GM18861 (cell line): ENCODE results near the gene PPP1R7.

Experiments used
- ATAC-seq: cut with Tn5 transposase; IDR thresholded peaks from one replicate; pipeline ENCODE4 v1.9.1; 2021; ENCODE audit not compliant: unreplicated experiment

PPP1R7 gene

DNA sequence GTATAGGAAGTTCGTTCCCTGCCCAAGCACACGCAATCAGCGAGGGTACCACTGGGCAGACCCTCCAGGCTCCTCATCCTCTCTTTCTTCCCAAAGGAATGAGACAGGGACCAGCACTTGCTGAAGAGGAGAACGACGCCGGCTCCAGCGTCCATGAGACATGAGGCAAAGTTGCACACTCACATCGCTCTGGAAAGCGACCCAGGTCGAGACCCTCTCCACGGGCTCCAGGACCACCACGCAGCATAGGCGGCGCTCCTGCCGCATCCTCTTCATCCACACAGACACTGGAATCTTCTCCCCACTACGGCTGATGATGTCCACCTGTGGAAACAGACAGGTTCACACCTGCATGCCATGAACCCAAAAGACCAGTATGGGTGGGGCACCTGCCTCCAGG is 11.8 kb upstream of the PPP1R7 start:
- ATAC-seq = no peak

DNA sequence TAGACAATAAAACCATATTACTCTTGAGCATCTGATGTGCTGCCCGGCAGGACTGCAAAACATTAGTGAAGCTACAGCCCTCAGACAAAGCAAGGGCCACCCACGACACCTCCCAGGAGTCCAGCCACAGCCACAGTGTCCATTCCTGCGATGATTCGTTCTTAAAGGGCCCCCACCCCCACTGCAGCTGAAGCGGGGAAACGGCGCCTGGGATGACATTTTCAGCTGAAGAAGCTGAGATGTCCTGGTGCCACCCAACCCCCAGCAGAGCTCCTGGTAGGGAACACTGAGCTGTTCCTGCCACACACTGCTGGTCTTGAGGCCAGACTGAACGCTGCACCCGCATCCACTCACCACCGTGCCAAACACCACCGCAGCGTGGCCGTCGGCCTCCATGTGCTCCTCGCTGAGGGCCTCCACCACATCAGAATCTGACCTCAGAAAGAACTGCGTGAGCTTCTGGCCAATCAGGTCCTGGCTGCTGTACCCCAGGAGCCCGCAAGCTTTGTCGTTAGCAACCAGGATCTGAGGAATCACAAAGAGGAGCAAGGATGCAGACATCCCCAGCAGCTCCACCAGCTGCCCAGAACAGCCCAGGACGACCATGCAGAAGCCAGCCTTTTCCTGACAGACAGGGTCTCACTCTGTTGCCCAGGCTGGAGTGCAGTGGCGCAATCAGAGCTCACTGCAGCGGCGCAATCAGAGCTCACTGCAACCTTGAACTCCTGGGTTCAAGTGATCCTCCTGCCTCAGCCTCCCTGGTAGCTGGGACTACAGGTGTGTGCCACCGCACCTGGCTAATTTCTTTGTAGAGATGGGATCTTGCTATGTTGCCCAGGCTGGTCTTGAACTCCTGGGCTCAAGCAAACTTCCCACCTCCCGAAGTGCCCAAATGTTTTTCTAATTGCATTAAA is 10.5 kb upstream of the PPP1R7 start:
- ATAC-seq = no peak

DNA sequence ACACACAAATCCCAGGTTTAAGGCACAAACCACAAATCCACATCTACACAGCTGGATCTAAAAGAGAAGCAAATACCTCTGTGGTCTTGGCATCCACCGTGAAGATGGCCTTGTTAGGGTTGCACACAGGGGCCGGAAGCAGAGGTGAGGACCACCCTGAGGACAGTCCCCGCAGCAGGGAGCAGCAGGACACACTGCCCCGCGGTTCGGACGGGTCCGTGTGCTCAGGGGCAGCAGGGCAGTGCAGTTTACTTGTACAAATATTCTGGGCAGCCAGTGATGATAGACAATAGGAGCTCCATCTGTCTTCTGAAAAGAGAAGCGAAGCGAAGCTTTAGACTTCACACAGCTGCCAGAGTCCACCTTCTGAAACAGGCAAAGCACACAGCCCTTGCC is 9.8 kb upstream of the PPP1R7 start:
- ATAC-seq = no peak

DNA sequence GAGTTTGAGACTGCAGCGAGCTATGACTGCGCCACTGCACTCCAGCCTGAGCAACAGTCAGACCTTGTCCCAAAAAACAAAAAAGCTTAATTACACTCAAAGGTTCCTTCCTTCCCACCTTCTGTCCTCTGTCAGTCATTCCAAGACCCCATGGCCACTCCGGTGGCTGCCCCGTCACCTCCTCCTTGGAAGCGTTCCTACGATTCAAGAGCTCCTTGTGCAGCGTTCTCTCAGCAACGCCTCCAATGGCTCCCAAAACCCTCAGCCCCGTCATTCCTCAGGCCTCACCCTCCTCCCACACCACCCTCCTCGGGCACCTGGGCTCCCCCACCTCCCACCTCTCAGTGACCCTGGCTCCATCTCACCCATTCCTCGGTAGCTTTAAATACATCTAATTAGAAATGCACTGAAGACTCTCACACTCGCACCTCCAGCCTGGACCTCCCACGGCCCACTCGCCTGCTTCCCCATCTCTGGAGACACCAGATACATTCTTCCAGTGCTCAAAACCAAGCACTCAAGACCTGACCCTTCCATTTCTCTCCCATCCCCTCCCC is 9.0 kb upstream of the PPP1R7 start:
- ATAC-seq = no peak

DNA sequence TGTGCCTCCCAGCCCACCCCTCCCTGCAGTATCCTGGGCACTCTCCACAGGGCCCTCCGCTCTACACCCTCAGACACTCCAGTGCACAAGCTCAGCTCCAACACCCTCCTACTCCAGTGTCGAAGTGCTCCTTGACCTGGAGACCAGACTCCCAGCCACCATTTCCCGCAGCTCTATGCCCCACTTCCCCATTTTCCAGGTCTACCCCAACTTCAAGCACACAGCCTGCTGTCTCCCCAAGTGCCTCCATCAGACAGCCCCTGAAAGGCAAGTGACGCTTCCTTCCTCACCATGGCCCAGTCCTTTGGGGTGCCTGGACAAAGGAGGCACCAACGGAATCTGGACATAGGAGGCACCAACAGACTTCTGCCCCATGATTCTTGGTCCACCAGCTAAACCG is 8.2 kb upstream of the PPP1R7 start:
- ATAC-seq = no peak

- ATAC-seq = no peak
Observed at GRCh38 chr2:241142593-241142992, 7.7 kb upstream of the PPP1R7 start.

GRCh38 chr2:241146286-241146685 is 4.0 kb upstream of the PPP1R7 start:
- ATAC-seq = no peak

- ATAC-seq = no peak
Observed at GRCh38 chr2:241147336-241147735, 2.9 kb upstream of the PPP1R7 start.

DNA sequence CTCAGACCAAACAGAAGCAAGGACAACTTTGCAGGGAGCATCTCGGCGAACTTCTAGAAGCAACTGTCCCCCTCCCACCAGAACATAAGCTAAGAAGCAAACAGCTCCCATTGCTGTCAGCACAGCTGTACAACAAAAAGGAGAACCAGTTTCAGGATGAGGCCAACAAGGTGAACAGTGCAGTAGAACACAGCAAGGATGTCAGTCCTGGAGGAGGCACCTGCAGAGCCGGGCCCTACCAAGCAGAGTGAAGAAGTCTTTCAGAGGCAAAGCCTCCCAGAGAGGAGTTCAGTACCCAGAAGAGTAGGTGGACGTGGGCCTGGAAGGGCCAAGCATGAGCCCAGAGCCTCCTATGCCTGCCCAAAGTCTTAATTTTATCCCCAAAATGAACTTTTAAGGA is 2.0 kb upstream of the PPP1R7 start:
- no peak for ATAC-seq

GRCh38 chr2:241148891-241149674 is 1.2 kb upstream of the PPP1R7 start, which contains the start of gene PASK:
Gene PASK (minus strand): TSS chr2:241149472. CDS start chr2:241143032, 6,440 bp downstream.
- ATAC-seq = peak; percentile 62

- peak; percentile 2 for ATAC-seq
Observed at GRCh38 chr2:241149675-241149924, 667 bp upstream of the PPP1R7 start.

GRCh38 chr2:241150660-241151530 is 628 bp downstream of the PPP1R7 start:
- no peak for ATAC-seq

- ATAC-seq = no peak
Observed at GRCh38 chr2:241151934-241152660, 1.8 kb downstream of the PPP1R7 start.

GRCh38 chr2:241153616-241154015 is 3.3 kb downstream of the PPP1R7 start:
- ATAC-seq = no peak

- no peak for ATAC-seq
Observed at GRCh38 chr2:241154915-241155314, 4.6 kb downstream of the PPP1R7 start.

- no peak for ATAC-seq
Observed at GRCh38 chr2:241155936-241156335, 5.7 kb downstream of the PPP1R7 start.

GRCh38 chr2:241156971-241157441 is 6.7 kb downstream of the PPP1R7 start:
- no peak for ATAC-seq

DNA sequence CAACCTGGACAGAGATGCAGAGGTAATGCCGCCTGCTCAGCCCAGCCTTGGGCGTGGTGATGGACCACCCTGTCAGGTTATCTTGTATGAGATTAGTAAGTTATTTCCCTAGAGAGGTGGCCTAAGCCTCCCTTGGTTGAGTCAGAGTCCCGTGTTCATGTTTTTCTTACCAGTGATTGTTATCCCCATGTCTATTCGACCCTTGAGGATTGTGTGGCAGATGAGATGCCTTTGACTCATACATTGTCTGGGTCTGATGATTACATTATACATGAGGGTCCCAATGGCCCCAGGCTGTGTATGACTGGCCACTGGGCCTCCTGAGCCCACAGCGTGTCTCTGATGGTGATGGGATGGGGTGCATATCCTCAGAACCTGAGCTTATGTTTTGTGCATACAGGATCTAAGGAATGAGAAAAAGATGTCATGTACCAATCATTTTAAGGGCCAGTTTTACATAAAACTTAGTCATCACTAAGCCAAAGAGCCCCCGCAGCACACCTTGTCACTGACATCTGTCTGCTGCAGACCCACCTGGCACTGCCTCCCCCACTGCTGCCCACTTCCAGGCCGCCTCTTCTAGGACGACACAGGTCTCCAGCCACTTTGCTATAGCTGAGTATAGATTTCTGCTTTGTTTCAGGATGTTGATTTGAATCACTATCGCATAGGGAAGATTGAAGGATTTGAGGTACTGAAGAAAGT is 7.7 kb downstream of the PPP1R7 start:
- no peak for ATAC-seq

DNA sequence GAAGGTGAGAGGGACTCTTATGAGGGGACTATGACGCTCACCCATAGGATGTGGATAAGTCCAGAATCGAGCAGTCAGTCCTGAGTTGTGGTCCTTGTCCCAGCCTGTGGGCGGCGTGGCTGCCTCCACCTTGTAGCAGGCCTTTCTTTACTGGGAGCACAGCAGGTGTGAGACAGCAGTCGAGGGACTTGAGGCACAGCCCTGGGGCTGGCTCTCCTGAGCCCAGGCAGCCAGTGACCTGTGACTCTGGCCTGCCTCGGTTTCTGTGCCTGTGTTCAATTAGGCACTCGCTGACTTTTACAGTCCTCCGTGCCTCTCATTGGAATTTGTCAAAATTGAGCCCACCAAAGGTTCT is 8.3 kb downstream of the PPP1R7 start:
- no peak for ATAC-seq

DNA sequence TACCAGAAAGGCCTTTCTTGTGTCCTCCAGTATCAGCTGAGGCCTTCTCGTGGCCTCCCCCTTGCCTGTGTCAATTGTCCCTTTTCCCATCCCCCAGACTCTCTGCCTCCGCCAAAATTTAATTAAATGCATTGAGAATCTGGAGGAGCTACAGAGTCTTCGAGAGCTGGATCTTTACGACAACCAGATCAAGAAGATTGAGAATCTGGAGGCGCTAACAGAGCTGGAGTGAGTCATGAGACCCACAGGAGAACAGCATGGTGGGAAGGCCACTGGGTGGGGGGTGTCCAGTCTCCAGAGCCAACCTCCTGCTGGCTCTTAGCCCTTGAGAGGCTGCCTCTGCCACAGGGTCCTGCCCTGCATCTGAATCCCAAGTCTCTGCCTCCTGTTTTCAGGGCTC is 8.8 kb downstream of the PPP1R7 start:
- no peak for ATAC-seq
